ENCODE results near the gene PAX6.

The PAX6 gene

DNA sequence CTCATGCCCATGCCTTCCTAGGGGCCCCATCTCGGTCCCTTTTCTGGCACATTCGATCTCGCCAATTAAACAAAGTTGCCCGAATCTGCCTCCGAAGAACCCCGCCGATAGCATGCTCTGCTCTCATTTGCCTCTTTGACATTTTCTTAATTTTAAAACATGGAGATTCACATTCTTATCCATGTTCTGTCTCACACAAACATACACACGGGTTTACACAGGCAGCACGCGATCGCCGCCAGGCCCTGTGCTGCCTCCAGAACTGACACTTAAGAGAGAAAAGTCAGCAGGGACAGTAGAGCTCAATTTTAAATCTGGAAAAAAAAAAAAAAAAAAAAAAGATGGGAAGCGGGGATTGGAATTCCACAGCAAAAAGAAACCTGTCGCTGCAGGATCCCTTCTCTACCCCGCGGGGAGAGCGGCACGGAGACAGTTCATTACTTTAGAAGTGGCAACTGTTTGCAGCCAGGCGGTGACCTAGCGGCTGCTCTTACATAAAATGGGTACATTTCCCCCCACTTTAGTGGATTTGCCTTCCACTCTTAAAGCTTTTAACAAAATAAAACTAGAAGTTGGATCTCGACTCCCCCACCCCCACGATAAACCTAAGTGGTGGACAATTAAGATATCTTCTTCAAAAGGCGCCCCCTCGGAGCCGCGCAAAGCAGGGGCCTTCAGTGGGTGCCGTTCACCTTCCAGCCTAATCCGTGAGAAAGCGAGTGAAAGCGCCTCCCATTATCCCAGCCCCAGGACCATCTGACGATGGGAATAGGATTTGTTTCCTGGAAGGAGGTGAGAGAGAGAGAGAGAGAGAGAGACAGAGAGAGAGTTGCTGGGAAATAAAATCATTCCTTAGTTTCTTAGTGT, 13.7 kb downstream of the PAX6 start:
- H3K27me3 ChIP-seq (ENCODE audit: control insufficient read depth, insufficient read depth, low read length, poor library complexity, severe bottlenecking), result peaks cover 69% of the 10 kb centered on the region
- peaks cover 28% of the 10 kb centered on the region for H3K4me1 ChIP-seq (ENCODE audit: control insufficient read depth, insufficient read depth, low read length)

DNA sequence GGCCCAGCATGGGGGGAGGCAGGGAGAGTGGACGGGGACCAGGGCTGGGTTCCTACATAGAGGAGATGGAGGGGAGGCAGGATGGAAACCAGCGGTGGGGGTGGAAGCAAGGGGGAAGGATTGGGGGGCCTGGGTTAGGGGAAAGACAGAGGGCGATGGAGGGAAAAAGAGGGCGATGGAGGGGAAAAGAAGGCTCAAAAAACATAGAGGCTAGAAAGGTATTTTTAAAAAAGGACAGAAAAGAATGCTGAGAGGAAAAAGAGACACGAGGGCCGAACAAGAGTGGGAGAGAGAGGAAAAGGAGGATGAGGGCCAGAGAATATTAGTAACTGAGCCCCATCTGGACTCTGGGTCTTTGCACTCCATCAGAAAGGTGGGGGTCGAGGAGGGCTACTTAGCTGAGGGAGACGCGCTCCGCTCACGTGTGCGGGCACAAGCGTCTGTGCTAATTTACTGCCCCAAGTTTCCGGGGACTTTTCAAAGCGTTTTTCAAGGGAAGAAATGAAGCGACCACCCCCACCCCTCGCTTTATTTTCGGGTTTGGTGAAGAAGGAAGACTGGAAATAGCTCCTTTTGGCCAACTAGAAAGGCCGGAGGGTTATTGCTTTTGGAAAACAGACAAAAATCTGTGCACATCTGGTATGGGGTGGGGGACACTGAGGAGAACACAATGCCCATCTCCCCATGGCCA, 14.5 kb downstream of the PAX6 start:
- peaks cover 61% of the 10 kb centered on the region for H3K27me3 ChIP-seq (ENCODE audit: control insufficient read depth, insufficient read depth, low read length, poor library complexity, severe bottlenecking)
- peak overlapping the region; percentile 39 for H3K27ac ChIP-seq (ENCODE audit: insufficient read depth, low read depth, low read length, poor library complexity, severe bottlenecking)
- peaks cover 28% of the 10 kb centered on the region for H3K36me3 ChIP-seq (ENCODE audit: control insufficient read depth, insufficient read depth, low read length)
- 31 to 35% methylated on average over 19 of the region's 19 CpGs for WGBS, 2 experiments
- no peaks in the 10 kb centered on the region for H3K9me3 ChIP-seq (ENCODE audit: control insufficient read depth, low read length)
- H3K4me3 ChIP-seq (ENCODE audit: insufficient read depth, low read depth, low read length), result peak overlapping the region; percentile 2
- peaks cover 28% of the 10 kb centered on the region for H3K4me1 ChIP-seq (ENCODE audit: control insufficient read depth, insufficient read depth, low read length)

More for the DNA sequence above, 13.7 kb downstream of the PAX6 start:
- Histone ChIP-seq H3K27ac (ENCODE audit: insufficient read depth, low read depth, low read length, poor library complexity, severe bottlenecking) (peak overlapping the region; percentile 41), H3K4me3 (ENCODE audit: insufficient read depth, low read depth, low read length) (peak overlapping the region; percentile 24), H3K36me3 (ENCODE audit: control insufficient read depth, insufficient read depth, low read length) (peaks cover 22% of the 10 kb centered on the region), H3K9me3 (ENCODE audit: control insufficient read depth, low read length) (no peaks in the 10 kb centered on the region)
- WGBS, 2 experiments, result 9% methylated on average over 31 of the region's 31 CpGs

DNA sequence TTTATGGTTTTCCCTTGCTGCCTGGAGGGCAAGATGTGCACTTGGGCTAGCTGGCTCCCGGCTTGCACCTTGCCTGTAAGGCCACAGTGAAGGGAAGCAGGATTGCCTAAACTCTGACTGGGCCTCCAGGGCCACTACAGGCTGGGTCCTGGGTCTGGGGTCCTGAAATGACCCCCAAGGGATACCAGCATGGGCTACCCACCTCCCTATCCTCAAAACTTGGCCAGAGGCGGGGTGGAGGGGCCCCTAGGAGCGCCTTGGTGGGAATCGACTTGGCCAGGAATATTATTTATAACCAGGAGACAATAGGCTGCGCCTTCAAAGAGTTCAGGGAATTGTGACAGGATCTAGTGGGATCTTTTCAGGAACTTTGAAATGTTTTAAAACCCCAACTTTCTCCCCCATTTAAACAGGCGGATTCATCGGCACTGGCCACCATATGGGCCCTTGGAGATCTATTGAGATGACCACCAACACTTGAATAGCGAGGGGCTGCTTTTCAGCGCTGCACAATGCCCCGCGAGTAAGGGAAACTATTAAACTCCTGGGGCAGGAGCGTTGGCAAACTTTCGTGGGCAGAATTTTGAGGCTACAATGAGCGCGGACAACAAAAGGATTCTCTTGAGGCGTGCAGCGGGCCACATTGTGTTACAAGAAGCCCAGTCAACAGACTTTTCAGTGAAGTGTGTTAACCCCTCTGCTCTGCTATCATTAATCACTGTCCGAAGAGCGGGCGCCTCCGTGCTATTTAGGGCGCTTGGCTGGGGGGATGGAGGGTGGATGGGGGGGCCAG, 15.2 kb downstream of the PAX6 start:
- H3K4me1 ChIP-seq (ENCODE audit: control insufficient read depth, insufficient read depth, low read length), result peaks cover 28% of the 10 kb centered on the region
- peaks cover 54% of the 10 kb centered on the region for H3K27me3 ChIP-seq (ENCODE audit: control insufficient read depth, insufficient read depth, low read length, poor library complexity, severe bottlenecking)
- H3K36me3 ChIP-seq (ENCODE audit: control insufficient read depth, insufficient read depth, low read length), result peaks cover 26% of the 10 kb centered on the region
- H3K27ac ChIP-seq (ENCODE audit: insufficient read depth, low read depth, low read length, poor library complexity, severe bottlenecking), result peak overlapping the region; percentile 4
- 51 to 62% methylated on average over 22 of the region's 22 CpGs for WGBS, 2 experiments
- H3K9me3 ChIP-seq (ENCODE audit: control insufficient read depth, low read length), result no peaks in the 10 kb centered on the region
- no peak overlapping the region for H3K4me3 ChIP-seq (ENCODE audit: insufficient read depth, low read depth, low read length)

DNA sequence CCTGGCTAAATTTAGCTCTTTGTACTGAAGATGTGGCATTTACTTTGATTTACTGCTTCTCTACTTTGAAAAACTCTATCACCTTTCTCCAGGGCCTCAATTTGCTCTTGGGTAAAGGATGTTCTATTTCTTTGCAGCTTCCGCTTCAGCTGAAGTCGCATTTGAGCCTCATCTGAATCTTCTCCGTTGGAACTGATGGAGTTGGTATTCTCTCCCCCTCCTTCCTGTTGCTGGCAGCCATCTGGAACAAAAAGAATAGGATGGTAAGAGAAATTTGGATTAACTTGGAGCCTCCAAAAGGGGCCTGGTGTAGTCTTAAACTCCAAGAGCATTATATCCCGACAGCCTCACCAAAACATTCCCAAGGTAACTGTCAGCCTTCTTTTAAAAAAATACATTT, 16.6 kb downstream of the PAX6 start:
- H3K36me3 ChIP-seq (ENCODE audit: control insufficient read depth, insufficient read depth, low read length), result peaks cover 23% of the 10 kb centered on the region

DNA sequence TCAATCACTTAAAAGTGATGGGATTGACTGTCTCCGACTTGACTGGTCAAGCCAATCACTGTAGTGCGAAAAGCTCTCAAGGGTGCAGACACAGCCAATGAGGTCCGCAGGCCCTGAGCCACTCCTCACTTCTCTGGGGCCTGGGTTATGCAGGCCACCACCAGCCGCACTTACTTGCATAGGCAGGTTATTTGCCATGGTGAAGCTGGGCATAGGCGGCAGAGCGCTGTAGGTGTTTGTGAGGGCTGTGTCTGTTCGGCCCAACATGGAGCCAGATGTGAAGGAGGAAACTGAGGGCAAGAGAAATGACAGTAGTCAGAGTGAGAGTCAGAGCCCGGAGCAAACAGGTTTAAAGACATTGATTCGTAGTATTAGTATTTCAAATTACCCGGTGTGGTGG, 17.9 kb downstream of the PAX6 start:
- H3K27me3 ChIP-seq (ENCODE audit: control insufficient read depth, insufficient read depth, low read length, poor library complexity, severe bottlenecking), result peaks cover 28% of the 10 kb centered on the region
- H3K4me3 ChIP-seq (ENCODE audit: insufficient read depth, low read depth, low read length), result no peak overlapping the region
- H3K4me1 ChIP-seq (ENCODE audit: control insufficient read depth, insufficient read depth, low read length), result peaks cover 22% of the 10 kb centered on the region
- H3K36me3 ChIP-seq (ENCODE audit: control insufficient read depth, insufficient read depth, low read length), result peaks cover 23% of the 10 kb centered on the region
- H3K9me3 ChIP-seq (ENCODE audit: control insufficient read depth, low read length), result no peaks in the 10 kb centered on the region
- 91 to 93% methylated on average over 10 of the region's 10 CpGs for WGBS, 2 experiments
- H3K27ac ChIP-seq (ENCODE audit: insufficient read depth, low read depth, low read length, poor library complexity, severe bottlenecking), result no peak overlapping the region

More for the DNA sequence above, 16.6 kb downstream of the PAX6 start:
- H3K9me3 ChIP-seq (ENCODE audit: control insufficient read depth, low read length), result no peaks in the 10 kb centered on the region
- 73 to 75% methylated on average over 4 of the region's 4 CpGs for WGBS, 2 experiments
- H3K4me1 ChIP-seq (ENCODE audit: control insufficient read depth, insufficient read depth, low read length), result peaks cover 25% of the 10 kb centered on the region
- H3K27ac ChIP-seq (ENCODE audit: insufficient read depth, low read depth, low read length, poor library complexity, severe bottlenecking), result no peak overlapping the region
- no peak overlapping the region for H3K4me3 ChIP-seq (ENCODE audit: insufficient read depth, low read depth, low read length)
- peaks cover 40% of the 10 kb centered on the region for H3K27me3 ChIP-seq (ENCODE audit: control insufficient read depth, insufficient read depth, low read length, poor library complexity, severe bottlenecking)

DNA sequence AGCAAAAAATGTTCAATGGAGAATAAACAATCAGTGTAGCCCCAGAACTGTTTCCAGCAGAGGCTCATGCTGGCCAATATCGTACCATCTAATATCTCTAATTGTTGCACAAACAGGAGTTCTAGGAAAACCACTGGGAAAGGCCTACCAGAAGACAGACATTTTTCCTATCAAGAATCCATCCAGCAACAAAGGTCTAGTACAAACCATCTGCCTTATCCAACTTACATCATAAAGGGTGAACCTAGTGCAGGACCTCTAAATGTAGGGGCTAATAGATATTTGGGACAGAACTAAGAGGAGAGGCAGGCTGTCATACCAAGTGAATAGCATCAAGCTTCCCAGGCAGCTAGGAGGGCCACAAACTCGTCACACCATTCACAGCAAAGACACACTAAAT, 18.7 kb downstream of the PAX6 start:
- H3K36me3 ChIP-seq (ENCODE audit: control insufficient read depth, insufficient read depth, low read length), result peaks cover 23% of the 10 kb centered on the region
- WGBS, 2 experiments, result 90 to 92% methylated on average over 2 of the region's 2 CpGs
- H3K27me3 ChIP-seq (ENCODE audit: control insufficient read depth, insufficient read depth, low read length, poor library complexity, severe bottlenecking), result peaks cover 20% of the 10 kb centered on the region
- H3K27ac ChIP-seq (ENCODE audit: insufficient read depth, low read depth, low read length, poor library complexity, severe bottlenecking), result no peak overlapping the region
- no peaks in the 10 kb centered on the region for H3K9me3 ChIP-seq (ENCODE audit: control insufficient read depth, low read length)
- peaks cover 25% of the 10 kb centered on the region for H3K4me1 ChIP-seq (ENCODE audit: control insufficient read depth, insufficient read depth, low read length)
- H3K4me3 ChIP-seq (ENCODE audit: insufficient read depth, low read depth, low read length), result no peak overlapping the region

DNA sequence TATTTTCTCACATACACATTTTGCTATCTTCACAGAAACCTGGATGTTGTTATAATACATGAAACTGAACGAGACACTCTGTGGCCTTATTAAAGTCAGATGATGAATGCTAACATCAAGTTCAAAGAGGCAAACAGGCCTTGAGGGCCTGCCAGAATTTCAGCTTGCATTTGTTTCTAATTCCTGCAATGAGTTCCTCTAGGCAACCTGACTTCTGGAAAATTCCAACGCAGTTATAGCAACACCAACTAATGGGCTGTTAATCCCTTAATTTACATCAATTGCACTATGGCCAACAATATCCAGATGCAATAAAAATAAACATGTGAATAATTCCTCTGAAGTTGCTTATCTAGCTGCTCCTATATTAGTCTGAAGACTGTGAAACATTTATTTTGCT, 19.1 kb downstream of the PAX6 start:
- Histone ChIP-seq H3K36me3 (ENCODE audit: control insufficient read depth, insufficient read depth, low read length) (peaks cover 23% of the 10 kb centered on the region), H3K27ac (ENCODE audit: insufficient read depth, low read depth, low read length, poor library complexity, severe bottlenecking) (no peak overlapping the region), H3K4me1 (ENCODE audit: control insufficient read depth, insufficient read depth, low read length) (peaks cover 20% of the 10 kb centered on the region), H3K9me3 (ENCODE audit: control insufficient read depth, low read length) (no peaks in the 10 kb centered on the region), H3K27me3 (ENCODE audit: control insufficient read depth, insufficient read depth, low read length, poor library complexity, severe bottlenecking) (peaks cover 16% of the 10 kb centered on the region), H3K4me3 (ENCODE audit: insufficient read depth, low read depth, low read length) (no peak overlapping the region)
- 90 to 91% methylated on average over 2 of the region's 2 CpGs for whole genome bisulfite sequencing, 2 experiments

DNA sequence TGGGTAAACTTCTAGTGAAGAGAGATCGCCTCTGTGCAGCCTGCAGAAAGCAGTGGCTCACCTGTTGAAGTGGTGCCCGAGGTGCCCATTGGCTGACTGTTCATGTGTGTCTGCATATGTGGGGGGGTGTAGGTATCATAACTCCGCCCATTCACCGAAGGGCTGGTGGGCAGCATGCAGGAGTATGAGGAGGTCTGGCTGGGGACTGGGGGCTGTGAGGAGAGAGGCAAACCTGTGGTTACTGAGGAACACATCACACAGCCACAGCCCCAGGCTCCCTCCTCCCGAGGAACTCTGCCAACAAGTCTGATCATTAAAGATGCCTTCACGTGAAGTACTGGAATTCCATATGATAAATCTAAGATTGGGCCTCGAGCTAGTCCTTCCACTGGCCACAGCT, 20.5 kb downstream of the PAX6 start:
- Histone ChIP-seq H3K4me3 (ENCODE audit: insufficient read depth, low read depth, low read length) (no peak overlapping the region), H3K27me3 (ENCODE audit: control insufficient read depth, insufficient read depth, low read length, poor library complexity, severe bottlenecking) (peaks cover 4% of the 10 kb centered on the region), H3K4me1 (ENCODE audit: control insufficient read depth, insufficient read depth, low read length) (peaks cover 11% of the 10 kb centered on the region), H3K9me3 (ENCODE audit: control insufficient read depth, low read length) (no peaks in the 10 kb centered on the region), H3K27ac (ENCODE audit: insufficient read depth, low read depth, low read length, poor library complexity, severe bottlenecking) (no peak overlapping the region), H3K36me3 (ENCODE audit: control insufficient read depth, insufficient read depth, low read length) (peaks cover 23% of the 10 kb centered on the region)
- 94% methylated on average over 7 of the region's 7 CpGs for WGBS, 2 experiments

DNA sequence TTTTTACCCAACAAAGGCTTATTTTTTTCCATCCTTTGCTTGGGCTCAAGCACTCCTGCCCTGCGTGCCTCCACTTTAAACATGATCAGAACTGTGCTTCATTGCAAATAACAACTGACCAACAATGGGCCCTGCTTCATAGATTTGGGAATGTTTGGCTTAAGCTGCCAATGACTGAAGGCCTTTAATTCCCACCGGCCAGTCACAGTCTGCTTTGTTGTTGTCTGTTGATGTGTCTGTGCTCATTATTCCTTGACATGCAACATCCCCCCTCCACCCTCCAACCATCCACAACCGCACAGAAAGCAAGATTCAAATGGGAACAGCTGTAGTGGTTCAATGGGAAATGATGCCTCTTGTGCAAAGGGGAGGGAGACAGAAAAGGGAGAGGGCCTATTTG, 23.0 kb downstream of the PAX6 start:
- Histone ChIP-seq H3K9me3 (ENCODE audit: control insufficient read depth, low read length) (no peaks in the 10 kb centered on the region), H3K27ac (ENCODE audit: insufficient read depth, low read depth, low read length, poor library complexity, severe bottlenecking) (peak overlapping the region; percentile 64), H3K4me3 (ENCODE audit: insufficient read depth, low read depth, low read length) (no peak overlapping the region), H3K27me3 (ENCODE audit: control insufficient read depth, insufficient read depth, low read length, poor library complexity, severe bottlenecking) (no peaks in the 10 kb centered on the region), H3K4me1 (ENCODE audit: control insufficient read depth, insufficient read depth, low read length) (peaks cover 4% of the 10 kb centered on the region), H3K36me3 (ENCODE audit: control insufficient read depth, insufficient read depth, low read length) (peaks cover 12% of the 10 kb centered on the region)
- WGBS, 2 experiments, result 59 to 63% methylated on average over 2 to 3 of the region's 3 CpGs

Measured in ectodermal cell (in vitro differentiated cells).